DND-41 (cell line): ENCODE data around the gene RBFOX1.

Experiments used
- ATAC-seq: fragments of 200-7000 bp; cut with Tn5 transposase; 3 replicates; pipeline ENCODE4 v1.9.1; 2021; ENCODE audit warnings: low read depth; ENCODE audit not compliant: insufficient read depth
- DNase-seq: peaks from one replicate; pipeline ENCODE4 v3.0.0-alpha.2; 2020
- H2AFZ ChIP-seq: 2 replicates; pipeline ENCODE4 v1.6.0; 2012; ENCODE audit warnings: low read depth, low read length
- H3K27ac ChIP-seq: 2 replicates; pipeline ENCODE4 v1.5.1; 2012; ENCODE audit warnings: low read length, inconsistent platforms
- H3K27me3 ChIP-seq: fragments of 200-600 bp; sonication (generic); 2 replicates; pipeline ENCODE4 v1.6.0; 2012; ENCODE audit warnings: low read length, mild to moderate bottlenecking, inconsistent platforms; ENCODE audit not compliant: insufficient read depth, poor library complexity
- H3K36me3 ChIP-seq: 2 replicates; pipeline ENCODE4 v1.5.1; 2012; ENCODE audit warnings: low read length, inconsistent platforms; ENCODE audit not compliant: insufficient read depth
- H3K4me1 ChIP-seq: 2 replicates; pipeline ENCODE4 v1.5.1; 2012; ENCODE audit warnings: mild to moderate bottlenecking, low read length; ENCODE audit not compliant: insufficient read depth
- H3K4me2 ChIP-seq: 2 replicates; pipeline ENCODE4 v1.6.0; 2012; ENCODE audit warnings: mild to moderate bottlenecking, moderate library complexity, low read length, inconsistent platforms; ENCODE audit not compliant: insufficient read depth
- H3K4me3 ChIP-seq, 2 experiments: fragments of 200-600 bp in 1 of 2; shearing (Covaris generic) in 1 of 2; 2 replicates each; pipeline ENCODE4 v1.5.1; 2012 to 2016; ENCODE audit warnings: inconsistent platforms in 2 of 2, low read length in 2 of 2, mild to moderate bottlenecking in 2 of 2, low read depth in 1 of 2, moderate library complexity in 1 of 2
- H3K79me2 ChIP-seq: 2 replicates; pipeline ENCODE4 v1.6.0; 2012; ENCODE audit warnings: low read length, inconsistent platforms; ENCODE audit not compliant: insufficient read depth
- H3K9ac ChIP-seq: 2 replicates; pipeline ENCODE4 v1.6.0; 2012; ENCODE audit warnings: low read depth, mild to moderate bottlenecking, inconsistent platforms, low read length, moderate library complexity
- H3K9me3 ChIP-seq: 2 replicates; pipeline ENCODE4 v1.5.1; 2012; ENCODE audit warnings: low read length, moderate library complexity, mild to moderate bottlenecking, inconsistent platforms; ENCODE audit not compliant: insufficient read depth, severe bottlenecking
- H4K20me1 ChIP-seq: 2 replicates; pipeline ENCODE4 v1.6.0; 2012; ENCODE audit warnings: low read length; ENCODE audit not compliant: insufficient read depth
- EZH2 ChIP-seq: IDR thresholded peaks from 3 replicates; pipeline ENCODE4 v1.6.1; 2012; ENCODE audit warnings: borderline replicate concordance, low read depth, mild to moderate bottlenecking, moderate library complexity, low read length, inconsistent platforms; ENCODE audit not compliant: severe bottlenecking
- TF ChIP-seq, protein P1 (sequence below): IDR thresholded peaks from 2 replicates; pipeline ENCODE4 v1.5.1; 2012; ENCODE audit warnings: borderline replicate concordance, low read length, moderate library complexity, mild to moderate bottlenecking; ENCODE audit not compliant: poor library complexity, severe bottlenecking; ENCODE audit errors: extremely low read depth

RBFOX1 gene

GRCh38 chr16:7343243-7343642 is 10.6 kb downstream of the RBFOX1 start:
- ATAC-seq: no peak
- no peak overlapping the region for H3K27ac ChIP-seq
- H2AFZ ChIP-seq: no peak overlapping the region
- H3K4me2 ChIP-seq: no peak overlapping the region
- no peaks in the 10 kb centered on the region for H3K9me3 ChIP-seq
- no peak for DNase-seq
- H3K36me3 ChIP-seq: no peaks in the 10 kb centered on the region
- no peak overlapping the region for H3K4me3 ChIP-seq
- H3K4me1 ChIP-seq: no peaks in the 10 kb centered on the region
- no peaks in the 10 kb centered on the region for H3K79me2 ChIP-seq
- no peaks in the 10 kb centered on the region for H4K20me1 ChIP-seq
- no peak overlapping the region for H3K9ac ChIP-seq
- no peaks in the 10 kb centered on the region for H3K27me3 ChIP-seq
- TF ChIP-seq, protein P1, sequence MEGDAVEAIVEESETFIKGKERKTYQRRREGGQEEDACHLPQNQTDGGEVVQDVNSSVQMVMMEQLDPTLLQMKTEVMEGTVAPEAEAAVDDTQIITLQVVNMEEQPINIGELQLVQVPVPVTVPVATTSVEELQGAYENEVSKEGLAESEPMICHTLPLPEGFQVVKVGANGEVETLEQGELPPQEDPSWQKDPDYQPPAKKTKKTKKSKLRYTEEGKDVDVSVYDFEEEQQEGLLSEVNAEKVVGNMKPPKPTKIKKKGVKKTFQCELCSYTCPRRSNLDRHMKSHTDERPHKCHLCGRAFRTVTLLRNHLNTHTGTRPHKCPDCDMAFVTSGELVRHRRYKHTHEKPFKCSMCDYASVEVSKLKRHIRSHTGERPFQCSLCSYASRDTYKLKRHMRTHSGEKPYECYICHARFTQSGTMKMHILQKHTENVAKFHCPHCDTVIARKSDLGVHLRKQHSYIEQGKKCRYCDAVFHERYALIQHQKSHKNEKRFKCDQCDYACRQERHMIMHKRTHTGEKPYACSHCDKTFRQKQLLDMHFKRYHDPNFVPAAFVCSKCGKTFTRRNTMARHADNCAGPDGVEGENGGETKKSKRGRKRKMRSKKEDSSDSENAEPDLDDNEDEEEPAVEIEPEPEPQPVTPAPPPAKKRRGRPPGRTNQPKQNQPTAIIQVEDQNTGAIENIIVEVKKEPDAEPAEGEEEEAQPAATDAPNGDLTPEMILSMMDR: no peak
- TF ChIP-seq EZH2: no peak

- H4K20me1 ChIP-seq: no peaks in the 10 kb centered on the region
- ATAC-seq: no peak
- no peak overlapping the region for H3K9ac ChIP-seq
- no peak overlapping the region for H3K4me3 ChIP-seq
- no peak for DNase-seq
- no peak overlapping the region for H3K4me2 ChIP-seq
- H3K79me2 ChIP-seq: no peaks in the 10 kb centered on the region
- no peak overlapping the region for H3K27ac ChIP-seq
- no peaks in the 10 kb centered on the region for H3K27me3 ChIP-seq
- TF ChIP-seq, protein P1: no peak
- no peak for TF ChIP-seq EZH2
- H3K4me1 ChIP-seq: no peaks in the 10 kb centered on the region
- no peaks in the 10 kb centered on the region for H3K36me3 ChIP-seq
- H3K9me3 ChIP-seq: no peaks in the 10 kb centered on the region
- no peak overlapping the region for H2AFZ ChIP-seq
Measured at GRCh38 chr16:7344830-7345780, 12.5 kb downstream of the RBFOX1 start.

DNA sequence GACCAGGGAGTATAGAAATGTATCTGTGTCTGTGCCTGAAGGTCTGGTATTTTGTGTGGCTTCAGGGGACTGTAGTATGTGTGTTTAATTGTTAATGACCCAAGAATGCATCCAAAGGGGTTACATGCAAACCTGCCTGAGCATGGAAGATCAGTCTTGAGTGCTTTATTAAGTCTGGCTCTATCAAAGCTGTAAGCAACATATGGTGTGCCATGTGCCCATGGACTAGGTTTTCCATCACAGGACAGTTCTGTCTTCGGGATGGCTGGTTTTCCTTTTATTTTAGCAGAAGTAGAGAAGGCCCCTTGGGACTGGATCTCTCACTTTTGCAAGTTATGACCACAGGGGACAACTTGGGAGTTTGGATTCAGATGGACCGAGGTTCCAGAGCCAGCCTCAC is 18.2 kb downstream of the RBFOX1 start:
- ATAC-seq (no peak), DNase-seq (no peak)
- Histone ChIP-seq H3K4me3 (no peak overlapping the region), H3K27ac (no peak overlapping the region), H3K36me3 (no peaks in the 10 kb centered on the region), H3K79me2 (no peaks in the 10 kb centered on the region), H3K9ac (no peak overlapping the region), H3K4me2 (no peak overlapping the region), H3K27me3 (no peaks in the 10 kb centered on the region), H3K4me1 (no peaks in the 10 kb centered on the region), H4K20me1 (no peaks in the 10 kb centered on the region), H3K9me3 (no peaks in the 10 kb centered on the region), H2AFZ (no peak overlapping the region)
- no peak for TF ChIP-seq EZH2
- TF ChIP-seq, protein P1: no peak
